ENCODE results near the gene NR1H2.

- TF ChIP-seq POLR2AphosphoS5 (IDR thresholded peaks at IDR 0.05; ENCODE audit: low read depth, low read length) (no peak), REST (IDR thresholded peaks at IDR 0.05; ENCODE audit: insufficient read depth in 1 of 2, low read depth in 2 of 2, low read length in 2 of 2) (no peak)
These were observed 43.9 kb downstream of the NR1H2 start for GRCh38 chr19:50420127-50420526.

Measured in PFSK-1 (cell line).